ENCODE results near the gene TPCN2. TPM values are rescaled to one million over a fixed set of nuclear protein-coding genes. Genes with fewer than 3 reads are reported as not detected.
A peak's percentile ranks its signal among the peaks of the same experiment; 100 is the strongest.

The TPCN2 gene
- total RNA-seq, 1 experiment from 2014 or later, result 63.6 TPM

- Histone ChIP-seq H3K9me3 (peaks cover 38% of the 10 kb centered on the region), H3K4me3 (ENCODE audit: low read depth, low read length) (no peak overlapping the region), H3K36me3 (ENCODE audit: control insufficient read depth, insufficient read depth, low read length) (no peaks in the 10 kb centered on the region), H3K4me1 (peaks cover 9% of the 10 kb centered on the region; the same call in 1 of the 2 replicates), H3K27me3 (replicated peaks; ENCODE audit: control insufficient read depth, insufficient read depth, low read length) (no peaks in the 10 kb centered on the region)
- ChIA-PET CTCF (interaction anchor here (2.8 kb wide), 1 partner anchor 13 kb away, joined by 7 read pairs; no protein-coding TSS in a partner anchor), POLR2A (no interaction called here)
- BruUV-seq (replicated peaks), result no TSS peak
- Mint-ChIP-seq H3K9me3 (ENCODE audit: unreplicated experiment) (peaks cover 35% of the 10 kb centered on the region), H3K4me3 (ENCODE audit: unreplicated experiment) (no peak overlapping the region), H3K4me1 (ENCODE audit: low read depth, unreplicated experiment) (no peaks in the 10 kb centered on the region), H3K27me3 (ENCODE audit: insufficient read depth, unreplicated experiment) (no peaks in the 10 kb centered on the region), H3K27ac (ENCODE audit: unreplicated experiment) (no peak overlapping the region), H3K36me3 (ENCODE audit: insufficient read depth, unreplicated experiment) (no peaks in the 10 kb centered on the region)
- DNase-seq, result no peak
- TF ChIP-seq CTCF (IDR thresholded peaks at IDR 0.05; ENCODE audit: insufficient read depth in 1 of 2, low read depth in 1 of 2, low read length in 1 of 2, severe bottlenecking in 1 of 2, unreplicated experiment in 1 of 2), result no peak
- intact Hi-C loops (cut with micrococcal nuclease; ENCODE audit: unreplicated experiment), result no loop called here
These were observed 95.8 kb downstream of the TPCN2 start for GRCh38 chr11:69144316-69145049.

GRCh38 chr11:69145050-69145380 is 96.3 kb downstream of the TPCN2 start:
- no peak for DNase-seq
- Mint-ChIP-seq H3K27ac (ENCODE audit: unreplicated experiment) (no peak overlapping the region), H3K27me3 (ENCODE audit: insufficient read depth, unreplicated experiment) (no peaks in the 10 kb centered on the region), H3K9me3 (ENCODE audit: unreplicated experiment) (peaks cover 40% of the 10 kb centered on the region), H3K4me3 (ENCODE audit: unreplicated experiment) (no peak overlapping the region), H3K4me1 (ENCODE audit: low read depth, unreplicated experiment) (no peaks in the 10 kb centered on the region), H3K36me3 (ENCODE audit: insufficient read depth, unreplicated experiment) (no peaks in the 10 kb centered on the region)
- ChIA-PET CTCF (interaction anchor here (2.8 kb wide), 1 partner anchor 13 kb away, joined by 7 read pairs; no protein-coding TSS in a partner anchor), POLR2A (no interaction called here)
- H3K36me3 ChIP-seq (ENCODE audit: control insufficient read depth, insufficient read depth, low read length), result no peaks in the 10 kb centered on the region
- H3K4me1 ChIP-seq, result peaks cover 9% of the 10 kb centered on the region; the same call in 1 of the 2 replicates
- H3K9me3 ChIP-seq, result peaks cover 39% of the 10 kb centered on the region
- H3K4me3 ChIP-seq (ENCODE audit: low read depth, low read length), result no peak overlapping the region
- BruUV-seq (replicated peaks), result no TSS peak
- intact Hi-C loops (cut with micrococcal nuclease; ENCODE audit: unreplicated experiment), result no loop called here
- no peaks in the 10 kb centered on the region for H3K27me3 ChIP-seq (replicated peaks; ENCODE audit: control insufficient read depth, insufficient read depth, low read length)
- TF ChIP-seq CTCF (IDR thresholded peaks at IDR 0.05; ENCODE audit: insufficient read depth in 1 of 2, low read depth in 1 of 2, low read length in 1 of 2, severe bottlenecking in 1 of 2, unreplicated experiment in 1 of 2), result no peak

- ChIA-PET CTCF (no interaction called here), POLR2A (interaction anchor here (0.6 kb wide), 1 partner anchor 39 kb away, joined by 3 read pairs; no protein-coding TSS in a partner anchor)
- no peaks in the 10 kb centered on the region for H3K36me3 Mint-ChIP-seq (ENCODE audit: insufficient read depth, unreplicated experiment)
- H3K27ac Mint-ChIP-seq (ENCODE audit: unreplicated experiment), result no peak overlapping the region
- BruUV-seq (replicated peaks), result no TSS peak
- Histone ChIP-seq H3K4me1 (peaks cover 9% of the 10 kb centered on the region; the same call in 1 of the 2 replicates), H3K36me3 (ENCODE audit: control insufficient read depth, insufficient read depth, low read length) (no peaks in the 10 kb centered on the region), H3K4me3 (ENCODE audit: low read depth, low read length) (no peak overlapping the region), H3K27me3 (replicated peaks; ENCODE audit: control insufficient read depth, insufficient read depth, low read length) (no peaks in the 10 kb centered on the region), H3K9me3 (peaks cover 41% of the 10 kb centered on the region)
- intact Hi-C loops (cut with micrococcal nuclease; ENCODE audit: unreplicated experiment), result no loop called here
- H3K4me1 Mint-ChIP-seq (ENCODE audit: low read depth, unreplicated experiment), result no peaks in the 10 kb centered on the region
- TF ChIP-seq CTCF (IDR thresholded peaks at IDR 0.05; ENCODE audit: insufficient read depth in 1 of 2, low read depth in 1 of 2, low read length in 1 of 2, severe bottlenecking in 1 of 2, unreplicated experiment in 1 of 2), result no peak
- no peaks in the 10 kb centered on the region for H3K27me3 Mint-ChIP-seq (ENCODE audit: insufficient read depth, unreplicated experiment)
- no peak overlapping the region for H3K4me3 Mint-ChIP-seq (ENCODE audit: unreplicated experiment)
- H3K9me3 Mint-ChIP-seq (ENCODE audit: unreplicated experiment), result peaks cover 50% of the 10 kb centered on the region
- peak in 1 of 2 experiments; percentile 31 for DNase-seq
These were observed 99.6 kb downstream of the TPCN2 start for GRCh38 chr11:69148377-69148762.

All from Caco-2 (cell line).